Osteocyte (in vitro differentiated cells): ENCODE data around the gene CLEC2L. TPM values are rescaled to one million over a fixed set of nuclear protein-coding genes. Genes with fewer than 3 reads are reported as not detected.

ENCODE experiments used
- DNase-seq: peaks from one replicate; pipeline ENCODE4 v3.0.0; 2021; ENCODE audit warnings: mixed read lengths; ENCODE audit not compliant: unreplicated experiment; ENCODE audit errors: extremely low spot score
- H3K27ac Mint-ChIP-seq: one replicate; pipeline ENCODE4 v1.8.0; 2021; ENCODE audit warnings: mild to moderate bottlenecking, mixed read lengths; ENCODE audit not compliant: unreplicated experiment
- H3K27me3 Mint-ChIP-seq: one replicate; pipeline ENCODE4 v1.8.0; 2021; ENCODE audit warnings: mixed read lengths; ENCODE audit not compliant: unreplicated experiment
- H3K36me3 Mint-ChIP-seq: one replicate; pipeline ENCODE4 v1.8.0; 2021; ENCODE audit warnings: mixed read lengths; ENCODE audit not compliant: unreplicated experiment
- H3K4me1 Mint-ChIP-seq: one replicate; pipeline ENCODE4 v1.8.0; 2021; ENCODE audit warnings: mixed read lengths; ENCODE audit not compliant: unreplicated experiment
- H3K4me3 Mint-ChIP-seq: one replicate; pipeline ENCODE4 v1.8.0; 2021; ENCODE audit warnings: mild to moderate bottlenecking, moderate library complexity, mixed read lengths; ENCODE audit not compliant: unreplicated experiment
- H3K9me3 Mint-ChIP-seq: one replicate; pipeline ENCODE4 v1.8.0; 2021; ENCODE audit warnings: mixed read lengths; ENCODE audit not compliant: unreplicated experiment
- total RNA-seq: library from RNA; stranded (reverse); gene quantifications from 2 replicates; pipeline ENCODE4 v1.2.1, GENCODE V29; 2021
- TF ChIP-seq, protein P1 (sequence below): fragments of 200-600 bp; sonication (generic); IDR thresholded peaks from 2 replicates; pipeline ENCODE4 v1.5.0; 2021; ENCODE audit warnings: antibody characterized with exemption, mild to moderate bottlenecking, moderate library complexity

Gene CLEC2L
- total RNA-seq, 1 donor from 2014 or later = not detected

DNA sequence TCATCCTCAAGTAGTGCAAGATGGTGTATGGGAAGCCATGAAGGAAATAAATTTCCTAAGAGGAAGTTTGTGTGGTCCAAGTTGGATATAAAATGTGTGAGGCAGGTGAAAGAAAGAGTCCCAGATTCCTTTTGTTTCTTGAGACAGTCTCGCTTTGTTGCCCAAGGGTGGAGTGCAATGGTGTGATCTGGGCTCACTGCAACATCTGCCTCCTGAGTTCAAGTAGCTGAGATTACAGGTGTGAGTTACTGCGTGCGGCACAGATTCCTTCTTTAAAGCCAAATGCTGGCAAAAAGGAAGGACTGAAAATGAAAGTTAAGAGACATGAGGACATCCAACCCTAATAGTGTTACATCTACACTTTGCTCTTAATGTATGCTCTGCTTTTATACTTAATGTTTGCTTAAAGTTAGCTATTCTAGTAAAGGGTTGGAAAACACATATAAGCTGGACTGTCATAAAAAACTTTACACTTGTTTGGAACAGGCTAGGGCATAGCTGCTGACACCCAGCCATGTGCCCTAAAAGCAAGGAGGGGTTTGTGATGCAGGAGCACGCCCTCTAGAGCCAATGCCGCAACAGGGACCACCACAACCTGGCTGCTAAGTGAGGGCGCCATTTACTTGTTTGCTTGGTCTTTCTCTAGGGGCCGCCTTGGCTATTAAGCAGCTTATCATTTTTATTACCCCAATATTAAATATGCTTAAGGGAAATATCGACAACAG lies 34.5 kb downstream of the CLEC2L start:
- peaks cover 14% of the 10 kb centered on the region for H3K27me3 Mint-ChIP-seq
- H3K27ac Mint-ChIP-seq = no peak overlapping the region
- TF ChIP-seq, protein P1, sequence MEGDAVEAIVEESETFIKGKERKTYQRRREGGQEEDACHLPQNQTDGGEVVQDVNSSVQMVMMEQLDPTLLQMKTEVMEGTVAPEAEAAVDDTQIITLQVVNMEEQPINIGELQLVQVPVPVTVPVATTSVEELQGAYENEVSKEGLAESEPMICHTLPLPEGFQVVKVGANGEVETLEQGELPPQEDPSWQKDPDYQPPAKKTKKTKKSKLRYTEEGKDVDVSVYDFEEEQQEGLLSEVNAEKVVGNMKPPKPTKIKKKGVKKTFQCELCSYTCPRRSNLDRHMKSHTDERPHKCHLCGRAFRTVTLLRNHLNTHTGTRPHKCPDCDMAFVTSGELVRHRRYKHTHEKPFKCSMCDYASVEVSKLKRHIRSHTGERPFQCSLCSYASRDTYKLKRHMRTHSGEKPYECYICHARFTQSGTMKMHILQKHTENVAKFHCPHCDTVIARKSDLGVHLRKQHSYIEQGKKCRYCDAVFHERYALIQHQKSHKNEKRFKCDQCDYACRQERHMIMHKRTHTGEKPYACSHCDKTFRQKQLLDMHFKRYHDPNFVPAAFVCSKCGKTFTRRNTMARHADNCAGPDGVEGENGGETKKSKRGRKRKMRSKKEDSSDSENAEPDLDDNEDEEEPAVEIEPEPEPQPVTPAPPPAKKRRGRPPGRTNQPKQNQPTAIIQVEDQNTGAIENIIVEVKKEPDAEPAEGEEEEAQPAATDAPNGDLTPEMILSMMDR = no peak
- no peaks in the 10 kb centered on the region for H3K9me3 Mint-ChIP-seq
- no peaks in the 10 kb centered on the region for H3K4me1 Mint-ChIP-seq
- no peak for DNase-seq
- H3K4me3 Mint-ChIP-seq = no peak overlapping the region
- H3K36me3 Mint-ChIP-seq = peaks cover 16% of the 10 kb centered on the region

DNA sequence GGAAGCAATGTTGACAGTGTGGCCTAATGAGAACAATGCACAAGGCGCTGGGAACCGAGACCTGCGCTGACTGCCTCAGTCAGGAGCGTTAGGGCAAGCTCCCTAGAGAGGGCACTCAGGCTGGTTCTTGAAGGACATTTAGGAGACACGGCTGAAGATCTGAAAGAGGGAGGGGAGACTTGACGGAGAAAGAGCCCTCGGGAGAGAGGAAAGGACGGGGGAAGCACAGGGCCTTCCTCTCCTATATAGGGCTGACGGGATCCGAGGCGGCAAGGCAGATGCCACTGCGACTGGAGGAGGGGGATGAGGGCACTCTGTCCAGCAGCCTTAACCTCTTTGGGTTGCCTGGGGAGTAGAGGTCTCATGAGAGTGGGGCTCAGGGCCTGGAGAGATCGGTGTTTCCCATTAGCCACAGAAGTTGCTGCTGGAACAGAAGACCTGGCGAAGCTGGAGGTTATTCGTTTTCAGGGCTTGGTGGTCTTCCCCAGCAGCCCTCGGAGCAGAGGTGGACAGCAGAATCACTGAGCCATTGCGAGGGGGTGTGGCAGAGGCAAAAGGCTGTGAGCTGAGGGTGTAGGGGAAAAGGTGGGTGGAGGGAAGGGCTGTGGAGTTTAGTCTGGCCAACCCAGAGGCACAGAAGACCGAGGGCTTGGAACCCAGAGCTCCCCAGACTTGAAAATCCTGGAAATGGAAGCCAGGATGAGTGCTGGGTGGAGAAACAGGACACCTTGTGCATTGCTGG lies 36.0 kb downstream of the CLEC2L start:
- H3K27me3 Mint-ChIP-seq = peaks cover 14% of the 10 kb centered on the region
- peaks cover 26% of the 10 kb centered on the region for H3K36me3 Mint-ChIP-seq
- H3K4me1 Mint-ChIP-seq = no peaks in the 10 kb centered on the region

DNA sequence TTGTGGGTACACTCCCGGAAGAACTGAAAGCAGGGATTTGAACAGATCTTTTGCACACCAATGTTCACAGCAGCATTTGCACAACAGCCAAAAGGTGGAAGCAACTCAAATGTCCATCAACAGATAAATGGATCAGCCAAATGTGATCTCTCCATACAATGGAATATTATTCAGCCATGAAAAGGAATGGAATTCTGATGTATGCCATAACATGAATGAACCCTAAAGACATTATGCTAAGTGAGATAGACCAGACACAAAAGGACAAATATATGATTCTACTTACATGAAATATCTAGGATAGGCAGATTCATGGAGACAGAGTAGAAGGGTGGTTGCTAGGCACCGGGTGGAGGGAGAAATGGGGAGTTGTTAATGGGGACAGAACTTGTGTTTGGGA lies 36.7 kb downstream of the CLEC2L start:
- peaks cover 12% of the 10 kb centered on the region for H3K27me3 Mint-ChIP-seq
- H3K9me3 Mint-ChIP-seq = no peaks in the 10 kb centered on the region
- no peak for DNase-seq
- peaks cover 27% of the 10 kb centered on the region for H3K36me3 Mint-ChIP-seq
- TF ChIP-seq, protein P1 = no peak
- no peak overlapping the region for H3K27ac Mint-ChIP-seq
- H3K4me3 Mint-ChIP-seq = no peak overlapping the region
- no peaks in the 10 kb centered on the region for H3K4me1 Mint-ChIP-seq

More for the DNA sequence above, 36.0 kb downstream of the CLEC2L start:
- no peak for DNase-seq
- H3K9me3 Mint-ChIP-seq = no peaks in the 10 kb centered on the region
- no peak overlapping the region for H3K27ac Mint-ChIP-seq
- H3K4me3 Mint-ChIP-seq = no peak overlapping the region
- TF ChIP-seq, protein P1 = no peak

DNA sequence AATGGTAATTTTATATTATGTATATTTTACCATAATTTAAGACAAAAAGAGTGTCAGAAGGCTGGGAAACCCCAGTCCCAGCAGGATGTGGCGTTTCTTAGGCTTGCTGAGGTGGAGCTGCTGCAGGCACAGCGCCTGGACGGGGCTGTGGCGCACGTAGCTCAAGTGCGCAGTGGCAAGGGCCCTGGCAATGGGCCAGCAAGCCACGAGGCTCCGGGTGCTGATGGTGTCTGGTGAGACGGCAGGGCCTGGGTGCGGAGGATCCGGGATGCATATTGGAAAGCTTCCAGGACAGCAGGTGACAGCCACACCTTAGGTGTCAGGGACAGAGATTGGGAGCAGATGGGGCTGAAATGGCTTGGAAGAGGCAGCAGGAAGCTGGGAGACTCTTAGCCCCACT lies 37.2 kb downstream of the CLEC2L start:
- Mint-ChIP-seq H3K4me3 (no peak overlapping the region), H3K36me3 (peaks cover 27% of the 10 kb centered on the region), H3K4me1 (no peaks in the 10 kb centered on the region), H3K9me3 (no peaks in the 10 kb centered on the region), H3K27ac (no peak overlapping the region), H3K27me3 (peaks cover 10% of the 10 kb centered on the region)
- no peak for DNase-seq
- TF ChIP-seq, protein P1 = no peak

DNA sequence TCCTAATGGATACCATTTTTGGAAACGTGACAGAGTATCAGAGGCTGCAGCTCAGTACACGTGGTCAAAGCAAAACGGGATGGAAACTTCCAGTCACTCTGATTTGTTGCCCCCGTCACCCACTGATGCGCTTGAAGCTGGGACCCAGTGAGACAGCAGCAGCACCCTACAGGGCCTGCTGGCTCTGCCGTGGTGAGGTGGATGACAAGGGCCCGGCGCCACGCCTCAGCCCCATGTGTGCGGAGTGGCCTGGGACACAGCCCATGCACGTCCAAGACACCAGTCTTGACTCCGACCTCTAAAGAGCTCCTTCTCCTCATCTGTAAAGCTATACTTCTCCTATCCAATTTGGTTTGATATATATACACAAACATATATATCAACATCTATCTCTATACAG lies 39.0 kb downstream of the CLEC2L start:
- Mint-ChIP-seq H3K4me1 (no peaks in the 10 kb centered on the region), H3K9me3 (no peaks in the 10 kb centered on the region), H3K27ac (no peak overlapping the region), H3K36me3 (peaks cover 38% of the 10 kb centered on the region), H3K27me3 (peaks cover 4% of the 10 kb centered on the region), H3K4me3 (no peak overlapping the region)
- TF ChIP-seq, protein P1 = no peak
- DNase-seq = no peak
